CD4-positive, alpha-beta memory T cell (primary cell): ENCODE results near the gene TTC17. TPM values are rescaled to one million over a fixed set of nuclear protein-coding genes. Genes with fewer than 3 reads are reported as not detected.
"Not testable (repeated sequence)": the region's sequence is repeated elsewhere in the genome, so short reads cannot be mapped to it uniquely, and the experiment has no call there.

Experiments
- CTCF ChIA-PET: fragments of 350-600 bp; sonication (Branson Sonifier 250); formaldehyde crosslinking; loops from one replicate; lab custom pipeline; 2021; ENCODE audit warnings: inconsistent platforms; ENCODE audit not compliant: partially characterized antibody; lab: Charles Lee
- POLR2A ChIA-PET: fragments of 350-600 bp; sonication (Branson Sonifier 250); formaldehyde crosslinking; loops from one replicate; lab custom pipeline; 2021; ENCODE audit not compliant: partially characterized antibody; lab: Charles Lee
- DNase-seq, 5 donors: peaks; one replicate each; pipeline versions ENCODE4 v3.0.0 to v3.0.0-alpha.2; 2020 to 2022; ENCODE audit warnings: mixed read lengths in 1 of 5
- H3K27ac ChIP-seq: one replicate; pipeline ENCODE4 v1.7.0; 2013; ENCODE audit warnings: low read depth, low read length
- H3K27me3 ChIP-seq: 2 replicates; pipeline ENCODE4 v1.7.0; 2013; ENCODE audit warnings: mild to moderate bottlenecking, low read length, moderate library complexity; ENCODE audit not compliant: insufficient read depth
- H3K36me3 ChIP-seq: 2 replicates; pipeline ENCODE4 v1.7.0; 2013; ENCODE audit warnings: mild to moderate bottlenecking, low read length, moderate library complexity; ENCODE audit not compliant: insufficient read depth
- H3K4me1 ChIP-seq: 2 replicates; pipeline ENCODE4 v1.7.0; 2013; ENCODE audit warnings: mild to moderate bottlenecking, low read length, moderate library complexity; ENCODE audit not compliant: insufficient read depth
- H3K4me3 ChIP-seq, 2 donors: one replicate each; pipeline ENCODE4 v1.7.0; 2013; ENCODE audit warnings: low read length in 2 of 2, mild to moderate bottlenecking in 1 of 2
- H3K9me3 ChIP-seq, 2 donors: one replicate each; pipeline ENCODE4 v1.7.0; 2013; ENCODE audit warnings: low read length in 2 of 2, control low read depth in 1 of 2; ENCODE audit not compliant: control insufficient read depth in 1 of 2
- H3K27ac Mint-ChIP-seq, 7 donors: one replicate each; pipeline ENCODE4 v1.8.0; 2020 to 2021; ENCODE audit warnings: mixed read lengths in 7 of 7, mild to moderate bottlenecking in 6 of 7, inconsistent platforms in 3 of 7, moderate library complexity in 3 of 7
- H3K27me3 Mint-ChIP-seq, 2 donors: one replicate each; pipeline ENCODE4 v1.8.0; 2020 to 2021; ENCODE audit warnings: mixed read lengths in 2 of 2
- H3K36me3 Mint-ChIP-seq, 2 donors: one replicate each; pipeline ENCODE4 v1.8.0; 2020 to 2021; ENCODE audit warnings: mixed read lengths in 2 of 2, inconsistent platforms in 1 of 2, mild to moderate bottlenecking in 1 of 2
- H3K4me1 Mint-ChIP-seq, 4 donors: one replicate each; pipeline ENCODE4 v1.8.0; 2020 to 2021; ENCODE audit warnings: mixed read lengths in 4 of 4, mild to moderate bottlenecking in 1 of 4
- H3K4me3 Mint-ChIP-seq, 8 donors: one replicate each; pipeline ENCODE4 v1.8.0; 2020 to 2021; ENCODE audit warnings: mixed read lengths in 8 of 8, mild to moderate bottlenecking in 7 of 8, moderate library complexity in 6 of 8, inconsistent platforms in 3 of 8
- H3K9me3 Mint-ChIP-seq, 8 donors: one replicate each; pipeline ENCODE4 v1.8.0; 2020 to 2021; ENCODE audit warnings: mixed read lengths in 8 of 8, mild to moderate bottlenecking in 5 of 8, inconsistent platforms in 3 of 8, moderate library complexity in 1 of 8
- intact Hi-C: fragments of 100-400 bp; cut with micrococcal nuclease; formaldehyde crosslinking; loops from one replicate; pipeline ENCODE4 v1.15.1; 2023
- polyA plus RNA-seq, 2 donors: library from polyadenylated mRNA; unstranded; fragments of 300-500 nt; fragmentation: Illumina TruSeq; gene quantifications; one replicate each; pipeline ENCODE4 v1.2.3, GENCODE V29; 2021
- total RNA-seq, 2 experiments: library from RNA; stranded (reverse); gene quantifications; one replicate each; pipeline ENCODE4 v1.2.3, GENCODE V29; 2021

The TTC17 gene
- total and polyA plus RNA-seq, 4 experiments from 2014 or later: 50.7 to 112 (median 82.0) TPM

DNA sequence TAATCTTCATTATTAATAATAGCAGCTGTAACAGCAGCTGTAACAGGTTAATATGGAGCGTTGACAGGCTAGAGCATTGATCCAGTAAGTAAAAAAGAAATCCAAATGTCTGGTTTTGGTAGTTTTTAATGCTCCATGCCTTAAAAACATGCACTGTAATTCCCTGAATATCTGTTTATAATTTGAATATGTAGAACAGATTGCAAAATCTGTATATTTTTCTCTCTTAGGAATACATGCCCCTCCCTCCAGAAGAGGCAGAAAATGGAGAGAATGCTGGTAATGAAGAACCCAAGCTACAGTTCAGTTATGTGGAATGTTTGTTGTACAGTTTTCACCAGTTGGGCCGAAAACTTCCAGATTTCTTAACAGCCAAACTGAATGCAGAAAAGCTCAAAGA lies 30.2 kb upstream of the TTC17 start:
- no peak for DNase-seq
- Mint-ChIP-seq H3K4me1 (peaks cover 0 to 2% (median 0%) of the 10 kb centered on the region in 4 donors), H3K36me3 (peaks cover 60 to 84% of the 10 kb centered on the region in 2 donors), H3K9me3 (no peaks in the 10 kb centered on the region), H3K27ac (no peak overlapping the region), H3K27me3 (no peaks in the 10 kb centered on the region), H3K4me3 (no peak overlapping the region)
- Histone ChIP-seq H3K4me1 (no peaks in the 10 kb centered on the region), H3K27me3 (no peaks in the 10 kb centered on the region), H3K4me3 (no peak overlapping the region), H3K36me3 (peaks cover 93% of the 10 kb centered on the region), H3K9me3 (no peaks in the 10 kb centered on the region), H3K27ac (no peak overlapping the region)
- CTCF ChIA-PET: interaction anchor here (4.8 kb wide), 1 partner anchor 16 kb away, joined by 24 read pairs; the partner anchor contains the start of gene API5
- POLR2A ChIA-PET: no interaction called here
- intact Hi-C loops: no loop called here

DNA sequence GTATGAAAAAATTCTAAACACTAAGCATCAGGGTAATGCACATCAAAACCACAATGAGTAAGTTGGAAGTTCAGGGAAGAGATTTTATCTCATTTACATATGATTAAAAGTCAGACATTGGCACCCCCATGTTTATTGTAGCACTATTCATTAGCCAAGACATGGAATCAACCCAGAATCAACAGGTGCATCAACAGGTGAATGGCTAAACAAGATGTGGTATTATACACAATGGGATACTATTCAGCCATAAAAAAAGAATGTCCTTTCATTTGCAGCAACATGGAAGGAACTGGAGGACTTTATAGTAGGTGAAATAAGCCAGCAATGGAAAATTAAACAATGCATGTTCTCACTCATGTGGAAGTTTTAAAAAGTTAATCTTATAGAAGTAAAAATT lies 17.6 kb upstream of the TTC17 start:
- Mint-ChIP-seq H3K27me3 (no peaks in the 10 kb centered on the region), H3K4me1 (no peaks in the 10 kb centered on the region), H3K36me3 (peaks cover 26 to 50% of the 10 kb centered on the region in 2 donors), H3K4me3 (no peak overlapping the region), H3K9me3 (no peaks in the 10 kb centered on the region), H3K27ac (peak overlapping the region in 2 of 7 donors; percentile 53 to 69)
- H3K27ac ChIP-seq: no peak overlapping the region
- no peaks in the 10 kb centered on the region for H3K9me3 ChIP-seq
- H3K4me3 ChIP-seq: no peak overlapping the region
- POLR2A ChIA-PET: no interaction called here
- peaks cover 17% of the 10 kb centered on the region for H3K36me3 ChIP-seq
- CTCF ChIA-PET: no interaction called here
- H3K4me1 ChIP-seq: no peaks in the 10 kb centered on the region
- DNase-seq: no peak
- intact Hi-C loops: no loop called here
- H3K27me3 ChIP-seq: no peaks in the 10 kb centered on the region

DNA sequence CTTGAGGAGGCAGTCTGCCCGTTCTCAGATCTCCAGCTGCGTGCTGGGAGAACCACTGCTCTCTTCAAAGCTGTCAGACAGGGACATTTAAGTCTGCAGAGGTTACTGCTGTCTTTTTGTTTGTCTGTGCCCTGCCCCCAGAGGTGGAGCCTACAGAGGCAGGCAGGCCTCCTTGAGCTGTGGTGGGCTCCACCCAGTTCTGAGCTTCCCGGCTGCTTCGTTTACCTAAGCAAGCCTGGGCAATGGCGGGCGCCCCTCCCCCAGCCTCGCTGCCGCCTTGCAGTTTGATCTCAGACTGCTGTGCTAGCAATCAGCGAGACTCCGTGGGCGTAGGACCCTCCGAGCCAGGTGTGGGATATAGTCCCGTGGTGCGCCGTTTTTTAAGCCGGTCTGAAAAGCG lies 7.3 kb upstream of the TTC17 start:
- CTCF ChIA-PET, H3K9me3 Mint-ChIP-seq, H3K36me3 ChIP-seq, H3K4me1 Mint-ChIP-seq, H3K27ac Mint-ChIP-seq, H3K9me3 ChIP-seq, H3K36me3 Mint-ChIP-seq, H3K27me3 ChIP-seq, H3K27ac ChIP-seq, intact Hi-C loops, DNase-seq, H3K4me3 ChIP-seq, H3K4me1 ChIP-seq, POLR2A ChIA-PET, H3K27me3 Mint-ChIP-seq: not testable (repeated sequence)
- peak overlapping the region in 2 of 8 donors; percentile 49 to 86 for H3K4me3 Mint-ChIP-seq

DNA sequence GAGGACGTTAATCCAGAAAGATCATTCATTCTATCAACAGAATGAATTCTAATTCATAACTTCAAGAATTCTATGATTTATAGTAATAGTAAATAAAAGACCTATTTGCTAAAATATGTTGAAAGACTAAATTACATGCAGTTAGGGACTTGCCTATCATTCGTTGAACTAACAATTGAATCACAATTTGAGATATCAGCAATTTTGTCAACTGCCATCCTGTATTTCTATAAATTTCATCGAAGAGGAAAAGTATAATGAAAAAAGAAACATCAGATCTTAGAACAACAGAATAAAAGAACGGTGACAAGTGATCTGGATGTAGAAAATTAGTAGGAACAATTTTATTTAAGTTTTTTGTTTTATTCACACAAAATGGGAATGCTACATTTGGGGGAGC lies 4.4 kb upstream of the TTC17 start:
- Histone ChIP-seq H3K36me3 (no peaks in the 10 kb centered on the region), H3K4me3 (no peak overlapping the region), H3K9me3 (no peaks in the 10 kb centered on the region), H3K27ac (no peak overlapping the region), H3K4me1 (peaks cover 7% of the 10 kb centered on the region), H3K27me3 (no peaks in the 10 kb centered on the region)
- no peaks in the 10 kb centered on the region for H3K27me3 Mint-ChIP-seq
- H3K27ac Mint-ChIP-seq: no peak overlapping the region
- POLR2A ChIA-PET: no interaction called here
- CTCF ChIA-PET: no interaction called here
- peaks cover 5 to 18% (median 11%) of the 10 kb centered on the region in 4 donors for H3K4me1 Mint-ChIP-seq
- H3K4me3 Mint-ChIP-seq: no peak overlapping the region
- H3K9me3 Mint-ChIP-seq: peaks cover 0 to 2% (median 0%) of the 10 kb centered on the region in 8 donors
- no peak for DNase-seq
- intact Hi-C loops: no loop called here
- H3K36me3 Mint-ChIP-seq: peaks cover 4 to 7% of the 10 kb centered on the region in 2 donors

DNA sequence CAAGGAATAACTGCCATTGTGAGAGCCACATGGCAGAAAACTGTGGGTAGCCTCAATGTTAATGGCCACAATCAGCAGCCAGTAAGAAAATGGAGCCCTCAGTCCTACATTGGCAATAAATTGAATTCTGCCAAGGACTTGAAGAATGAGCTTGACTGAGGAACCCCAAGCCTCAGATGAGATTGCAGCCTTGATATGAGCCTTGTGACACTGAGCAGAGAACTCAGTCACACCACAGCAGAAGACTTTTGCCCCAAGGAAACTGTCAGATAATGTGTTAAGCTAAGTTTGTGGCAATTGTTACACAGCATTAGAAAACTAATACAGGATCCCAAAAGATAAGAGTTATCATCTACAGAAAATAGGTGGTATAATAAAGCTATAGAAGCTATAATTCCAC lies 2.4 kb upstream of the TTC17 start:
- Histone ChIP-seq H3K4me3 (no peak overlapping the region), H3K36me3 (no peaks in the 10 kb centered on the region), H3K27me3 (no peaks in the 10 kb centered on the region), H3K9me3 (no peaks in the 10 kb centered on the region), H3K4me1 (peaks cover 23% of the 10 kb centered on the region), H3K27ac (no peak overlapping the region)
- DNase-seq: no peak
- Mint-ChIP-seq H3K9me3 (peaks cover 0 to 2% (median 0%) of the 10 kb centered on the region in 8 donors), H3K27ac (no peak overlapping the region), H3K4me1 (peaks cover 19 to 38% (median 29%) of the 10 kb centered on the region in 4 donors), H3K4me3 (peak overlapping the region in 3 of 8 donors; percentile 21 to 59 (median 41)), H3K27me3 (no peaks in the 10 kb centered on the region), H3K36me3 (peaks cover 4 to 16% of the 10 kb centered on the region in 2 donors)
- ChIA-PET CTCF (interaction anchor here (6.1 kb wide), 1 partner anchor 44 kb away, joined by 59 read pairs; the partner anchor contains the start of gene API5), POLR2A (no interaction called here)
- intact Hi-C loops: no loop called here

DNA sequence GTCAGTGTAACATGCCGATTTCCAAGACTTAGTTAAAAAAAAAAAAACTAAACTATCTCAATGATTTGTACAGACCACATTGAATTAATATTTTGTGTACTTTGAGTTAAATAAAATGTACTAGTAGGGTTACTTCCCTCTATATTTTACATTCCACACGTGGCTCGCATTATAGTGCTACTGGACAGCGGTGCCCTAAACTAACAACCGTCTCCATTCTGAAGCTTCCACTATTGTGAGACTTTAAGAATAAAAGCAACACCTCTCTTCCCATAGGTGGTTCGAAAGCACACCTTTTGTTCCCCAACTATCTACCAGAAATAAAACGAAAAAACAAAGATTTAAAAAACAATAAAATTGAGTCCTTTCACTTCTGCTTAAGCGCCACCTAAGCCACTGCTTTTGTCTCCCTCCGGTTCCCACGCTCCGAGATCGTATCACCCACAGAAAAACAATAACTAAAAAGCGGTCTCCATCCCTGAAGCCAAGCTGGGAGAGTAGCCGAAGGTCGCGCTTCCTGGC lies 380 bp upstream of the TTC17 start:
- ChIA-PET POLR2A (interaction anchor here (0.8 to 5.6 kb wide), 7 partner anchors 9 to 322 kb away, joined by 3 to 61 read pairs (median 7); partner anchors contain the start of genes API5 and HSD17B12), CTCF (interaction anchor here (0.5 to 6.1 kb wide), 7 partner anchors 8 to 619 kb away, joined by 3 to 59 read pairs (median 3); partner anchors contain the start of gene API5)
- H3K4me3 ChIP-seq: peak overlapping the region; percentile 51 to 89
- no peaks in the 10 kb centered on the region for H3K36me3 ChIP-seq
- H3K4me1 ChIP-seq: peaks cover 32% of the 10 kb centered on the region
- Mint-ChIP-seq H3K27me3 (no peaks in the 10 kb centered on the region), H3K36me3 (peaks cover 0 to 22% of the 10 kb centered on the region in 2 donors), H3K9me3 (peaks cover 0 to 2% (median 0%) of the 10 kb centered on the region in 8 donors), H3K4me1 (peaks cover 27 to 55% (median 44%) of the 10 kb centered on the region in 4 donors), H3K4me3 (peak overlapping the region; percentile 94 to 100 (median 99)), H3K27ac (peak overlapping the region; percentile 96 to 99 (median 98))
- peak overlapping the region; percentile 92 for H3K27ac ChIP-seq
- intact Hi-C loops: loop anchor here (1.0 to 2.0 kb wide), 4 partner anchors 47 to 522 kb away; partner anchors contain the start of genes ALKBH3, API5 and HSD17B12
- no peaks in the 10 kb centered on the region for H3K9me3 ChIP-seq
- no peaks in the 10 kb centered on the region for H3K27me3 ChIP-seq
- no peak for DNase-seq

DNA sequence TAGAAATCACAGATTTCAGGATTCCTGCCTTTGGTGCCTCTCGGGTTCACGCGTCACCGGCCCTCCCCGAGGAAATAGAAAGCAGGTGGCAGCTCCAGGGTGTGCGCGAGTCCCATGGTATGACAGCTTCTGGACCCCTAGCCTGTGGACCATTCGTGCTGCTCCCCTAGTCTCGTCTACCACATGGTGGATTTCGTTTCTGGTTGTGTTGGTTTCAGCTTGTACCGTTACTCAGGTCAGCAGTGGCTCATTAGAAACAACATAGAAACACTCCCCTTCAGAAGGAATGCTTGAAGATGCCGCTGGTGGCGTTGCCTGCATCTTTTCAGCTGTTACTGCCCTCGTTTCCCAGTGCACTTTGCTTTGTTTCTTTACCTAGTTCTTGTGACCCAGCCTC lies 700 bp downstream of the TTC17 start:
- ChIA-PET POLR2A (interaction anchor here (1.2 to 5.6 kb wide), 6 partner anchors 8 to 321 kb away, joined by 3 to 61 read pairs (median 6); partner anchors contain the start of genes API5 and HSD17B12), CTCF (interaction anchor here (0.9 to 6.1 kb wide), 5 partner anchors 8 to 47 kb away, joined by 3 to 59 read pairs (median 3); partner anchors contain the start of gene API5)
- H3K4me1 Mint-ChIP-seq: peaks cover 31 to 65% (median 51%) of the 10 kb centered on the region in 4 donors
- no peaks in the 10 kb centered on the region for H3K27me3 Mint-ChIP-seq
- DNase-seq: peak in 2 of 5 donors; percentile 42 to 46
- H3K9me3 Mint-ChIP-seq: peaks cover 0 to 2% (median 0%) of the 10 kb centered on the region in 8 donors
- peak overlapping the region; percentile 51 to 89 for H3K4me3 ChIP-seq
- no peaks in the 10 kb centered on the region for H3K9me3 ChIP-seq
- peak overlapping the region; percentile 94 to 100 (median 99) for H3K4me3 Mint-ChIP-seq
- H3K27ac ChIP-seq: peak overlapping the region; percentile 92
- peaks cover 32% of the 10 kb centered on the region for H3K4me1 ChIP-seq
- peaks cover 4 to 30% of the 10 kb centered on the region in 2 donors for H3K36me3 Mint-ChIP-seq
- H3K27me3 ChIP-seq: no peaks in the 10 kb centered on the region
- intact Hi-C loops: loop anchor here (2.0 kb wide), 1 partner anchor 321 kb away; the partner anchor contains the start of gene HSD17B12
- H3K27ac Mint-ChIP-seq: peak overlapping the region; percentile 96 to 99 (median 98)
- H3K36me3 ChIP-seq: no peaks in the 10 kb centered on the region
